T47D (cell line): Measurements from ENCODE around the gene TATDN2.
A peak's percentile ranks its signal among the peaks of the same experiment; 100 is the strongest.

ENCODE experiments used
- DNase-seq, 2 experiments: peaks; one replicate each; pipeline versions ENCODE4 v3.0.0 to v3.0.0-alpha.2; 2011 to 2012; ENCODE audit warnings: low read depth in 1 of 2, low spot score in 1 of 2
- JUND ChIP-seq: IDR thresholded peaks from 2 replicates; pipeline ENCODE4 v1.6.1; 2012; ENCODE audit warnings: low read depth
- in situ Hi-C: cut with HindIII; loops from 2 replicates; pipeline ENCODE4 v1.10.0; 2016; ENCODE audit warnings: low sequenced_read_pairs, low pct_unique_long_range_greater_than_20kb

The TATDN2 gene

GRCh38 chr3:10322352-10322710, 74.1 kb downstream of the TATDN2 start:
- in situ Hi-C loops = no loop called here
- no peak for TF ChIP-seq JUND
- peak in 1 of 2 experiments; percentile 53 for DNase-seq

GRCh38 chr3:10327592-10327991, 79.3 kb downstream of the TATDN2 start:
- DNase-seq = no peak
- TF ChIP-seq JUND = no peak
- in situ Hi-C loops = no loop called here

- DNase-seq = no peak
- TF ChIP-seq JUND = no peak
- in situ Hi-C loops = no loop called here
Observed at GRCh38 chr3:10328460-10329071, 80.3 kb downstream of the TATDN2 start.

- in situ Hi-C loops = no loop called here
- TF ChIP-seq JUND = no peak
- DNase-seq = no peak
Observed at GRCh38 chr3:10329495-10330015, 81.3 kb downstream of the TATDN2 start.

GRCh38 chr3:10330319-10330718, 82.1 kb downstream of the TATDN2 start:
- TF ChIP-seq JUND = no peak
- in situ Hi-C loops = no loop called here

More at GRCh38 chr3:10330319-10330718, 82.1 kb downstream of the TATDN2 start:
- DNase-seq = no peak
